Activated naive CD8-positive, alpha-beta T cell treated with anti-CD3 and anti-CD28 coated beads, Interleukin-2, amount 10 ng/mL, durations not matched to agents 7 days and 5 days (primary cell): ENCODE measurements around the gene PRKCD. TPM values are rescaled to one million over a fixed set of nuclear protein-coding genes. Genes with fewer than 3 reads are reported as not detected.

Source experiments
- ATAC-seq: fragments of 150-1000 bp; cut with Tn5 transposase; one replicate; pipeline ENCODE4 v1.10.0; 2021; ENCODE audit warnings: low read depth, moderate library complexity
- POLR2A ChIA-PET: fragments of 350-600 bp; sonication (Branson Sonifier 250); formaldehyde crosslinking; loops from one replicate; lab custom pipeline; 2021; ENCODE audit warnings: antibody characterized with exemption; lab: Charles Lee
- DNase-seq: peaks from one replicate; pipeline ENCODE4 v3.0.0; 2021
- H3K27ac Mint-ChIP-seq: one replicate; pipeline ENCODE4 v1.8.0; 2022; ENCODE audit warnings: mild to moderate bottlenecking, mixed read lengths
- H3K27me3 Mint-ChIP-seq: one replicate; pipeline ENCODE4 v1.8.0; 2022; ENCODE audit warnings: mild to moderate bottlenecking, moderate library complexity, mixed read lengths
- H3K36me3 Mint-ChIP-seq: one replicate; pipeline ENCODE4 v1.8.0; 2021; ENCODE audit warnings: mild to moderate bottlenecking, mixed read lengths
- H3K4me1 Mint-ChIP-seq: one replicate; pipeline ENCODE4 v1.8.0; 2021; ENCODE audit warnings: mixed read lengths
- H3K4me3 Mint-ChIP-seq: one replicate; pipeline ENCODE4 v1.8.0; 2022; ENCODE audit warnings: mild to moderate bottlenecking, moderate library complexity, mixed read lengths
- H3K9me3 Mint-ChIP-seq: one replicate; pipeline ENCODE4 v1.8.0; 2021; ENCODE audit warnings: mixed read lengths
- total RNA-seq, 2 experiments: library from RNA; stranded (reverse); gene quantifications; one replicate each; pipeline ENCODE4 v1.2.3, GENCODE V29; 2021

PRKCD gene
- total RNA-seq, 2 experiments from 2014 or later, result 20.5 TPM

GRCh38 chr3:53196575-53197407 is 35.8 kb downstream of the PRKCD start:
- peak overlapping the region; percentile 30 for H3K27ac Mint-ChIP-seq
- H3K4me1 Mint-ChIP-seq, result peaks cover 6% of the 10 kb centered on the region
- no peak overlapping the region for H3K4me3 Mint-ChIP-seq
- H3K27me3 Mint-ChIP-seq, result no peaks in the 10 kb centered on the region
- no peak for DNase-seq
- no peak for ATAC-seq
- H3K9me3 Mint-ChIP-seq, result no peaks in the 10 kb centered on the region
- H3K36me3 Mint-ChIP-seq, result peaks cover 3% of the 10 kb centered on the region
- POLR2A ChIA-PET, result interaction anchor here (0.8 to 1.9 kb wide), 3 partner anchors 61 to 86 kb away, joined by 4 to 8 read pairs (median 5); no protein-coding TSS in a partner anchor

GRCh38 chr3:53198256-53198977 is 37.4 kb downstream of the PRKCD start:
- POLR2A ChIA-PET, result no interaction called here
- Mint-ChIP-seq H3K9me3 (no peaks in the 10 kb centered on the region), H3K27ac (peak overlapping the region; percentile 38), H3K27me3 (peaks cover 2% of the 10 kb centered on the region), H3K4me3 (no peak overlapping the region), H3K4me1 (peaks cover 1% of the 10 kb centered on the region), H3K36me3 (no peaks in the 10 kb centered on the region)
- ATAC-seq, result no peak
- no peak for DNase-seq

- DNase-seq, result no peak
- H3K4me1 Mint-ChIP-seq, result peaks cover 1% of the 10 kb centered on the region
- no peaks in the 10 kb centered on the region for H3K9me3 Mint-ChIP-seq
- no peaks in the 10 kb centered on the region for H3K36me3 Mint-ChIP-seq
- H3K27me3 Mint-ChIP-seq, result peaks cover 2% of the 10 kb centered on the region
- no peak overlapping the region for H3K4me3 Mint-ChIP-seq
- no peak for ATAC-seq
- POLR2A ChIA-PET, result no interaction called here
- no peak overlapping the region for H3K27ac Mint-ChIP-seq
These were observed 38.0 kb downstream of the PRKCD start for GRCh38 chr3:53198996-53199395.

GRCh38 chr3:53199834-53200233 is 38.8 kb downstream of the PRKCD start:
- POLR2A ChIA-PET, result no interaction called here
- Mint-ChIP-seq H3K27me3 (peaks cover 2% of the 10 kb centered on the region), H3K9me3 (no peaks in the 10 kb centered on the region), H3K4me1 (peaks cover 1% of the 10 kb centered on the region), H3K36me3 (no peaks in the 10 kb centered on the region), H3K27ac (no peak overlapping the region), H3K4me3 (no peak overlapping the region)
- DNase-seq, result no peak
- no peak for ATAC-seq

GRCh38 chr3:53200501-53201498 is 39.8 kb downstream of the PRKCD start:
- ATAC-seq (no peak), DNase-seq (no peak)
- no peaks in the 10 kb centered on the region for H3K36me3 Mint-ChIP-seq
- no peak overlapping the region for H3K4me3 Mint-ChIP-seq
- H3K27me3 Mint-ChIP-seq, result peaks cover 2% of the 10 kb centered on the region
- no peaks in the 10 kb centered on the region for H3K9me3 Mint-ChIP-seq
- H3K27ac Mint-ChIP-seq, result no peak overlapping the region
- H3K4me1 Mint-ChIP-seq, result no peaks in the 10 kb centered on the region
- POLR2A ChIA-PET, result no interaction called here

- Mint-ChIP-seq H3K9me3 (peaks cover 2% of the 10 kb centered on the region), H3K27me3 (peaks cover 9% of the 10 kb centered on the region), H3K36me3 (no peaks in the 10 kb centered on the region), H3K4me1 (no peaks in the 10 kb centered on the region), H3K4me3 (no peak overlapping the region), H3K27ac (no peak overlapping the region)
- POLR2A ChIA-PET, result no interaction called here
- ATAC-seq, result no peak
- DNase-seq, result no peak
These were observed 41.5 kb downstream of the PRKCD start for GRCh38 chr3:53202331-53203015.

GRCh38 chr3:53211706-53212702 is 51.0 kb downstream of the PRKCD start:
- Mint-ChIP-seq H3K4me3 (no peak overlapping the region), H3K27ac (no peak overlapping the region), H3K27me3 (peaks cover 17% of the 10 kb centered on the region), H3K4me1 (no peaks in the 10 kb centered on the region), H3K36me3 (peaks cover 2% of the 10 kb centered on the region), H3K9me3 (peaks cover 7% of the 10 kb centered on the region)
- ATAC-seq, result no peak
- POLR2A ChIA-PET, result no interaction called here
- DNase-seq, result no peak

GRCh38 chr3:53213276-53213675 is 52.3 kb downstream of the PRKCD start:
- POLR2A ChIA-PET, result no interaction called here
- DNase-seq, result no peak
- no peak overlapping the region for H3K27ac Mint-ChIP-seq
- ATAC-seq, result no peak
- H3K27me3 Mint-ChIP-seq, result peaks cover 12% of the 10 kb centered on the region
- peaks cover 2% of the 10 kb centered on the region for H3K36me3 Mint-ChIP-seq
- no peak overlapping the region for H3K4me3 Mint-ChIP-seq
- peaks cover 3% of the 10 kb centered on the region for H3K9me3 Mint-ChIP-seq
- no peaks in the 10 kb centered on the region for H3K4me1 Mint-ChIP-seq

- DNase-seq (no peak), ATAC-seq (no peak)
- H3K9me3 Mint-ChIP-seq, result no peaks in the 10 kb centered on the region
- no peak overlapping the region for H3K4me3 Mint-ChIP-seq
- H3K27me3 Mint-ChIP-seq, result peaks cover 10% of the 10 kb centered on the region
- peaks cover 6% of the 10 kb centered on the region for H3K4me1 Mint-ChIP-seq
- H3K27ac Mint-ChIP-seq, result no peak overlapping the region
- POLR2A ChIA-PET, result no interaction called here
- no peaks in the 10 kb centered on the region for H3K36me3 Mint-ChIP-seq
These were observed 54.8 kb downstream of the PRKCD start for GRCh38 chr3:53215816-53216215.

- H3K36me3 Mint-ChIP-seq, result no peaks in the 10 kb centered on the region
- peaks cover 10% of the 10 kb centered on the region for H3K27me3 Mint-ChIP-seq
- DNase-seq, result no peak
- no peak overlapping the region for H3K4me3 Mint-ChIP-seq
- POLR2A ChIA-PET, result no interaction called here
- H3K9me3 Mint-ChIP-seq, result no peaks in the 10 kb centered on the region
- peaks cover 6% of the 10 kb centered on the region for H3K4me1 Mint-ChIP-seq
- no peak overlapping the region for H3K27ac Mint-ChIP-seq
- no peak for ATAC-seq
These were observed 55.7 kb downstream of the PRKCD start for GRCh38 chr3:53216723-53217122.

GRCh38 chr3:53217175-53217574 is 56.2 kb downstream of the PRKCD start:
- POLR2A ChIA-PET, result no interaction called here
- DNase-seq, result no peak
- Mint-ChIP-seq H3K9me3 (no peaks in the 10 kb centered on the region), H3K27me3 (peaks cover 10% of the 10 kb centered on the region), H3K4me1 (peaks cover 6% of the 10 kb centered on the region), H3K4me3 (no peak overlapping the region), H3K27ac (no peak overlapping the region), H3K36me3 (no peaks in the 10 kb centered on the region)
- no peak for ATAC-seq

- H3K4me1 Mint-ChIP-seq, result peaks cover 6% of the 10 kb centered on the region
- H3K36me3 Mint-ChIP-seq, result no peaks in the 10 kb centered on the region
- H3K27me3 Mint-ChIP-seq, result peaks cover 10% of the 10 kb centered on the region
- POLR2A ChIA-PET, result no interaction called here
- H3K9me3 Mint-ChIP-seq, result no peaks in the 10 kb centered on the region
- no peak overlapping the region for H3K4me3 Mint-ChIP-seq
- DNase-seq (no peak), ATAC-seq (no peak)
- no peak overlapping the region for H3K27ac Mint-ChIP-seq
These were observed 57.1 kb downstream of the PRKCD start for GRCh38 chr3:53218131-53218530.
